ENCODE results near the gene WWOX.

Gene WWOX

DNA sequence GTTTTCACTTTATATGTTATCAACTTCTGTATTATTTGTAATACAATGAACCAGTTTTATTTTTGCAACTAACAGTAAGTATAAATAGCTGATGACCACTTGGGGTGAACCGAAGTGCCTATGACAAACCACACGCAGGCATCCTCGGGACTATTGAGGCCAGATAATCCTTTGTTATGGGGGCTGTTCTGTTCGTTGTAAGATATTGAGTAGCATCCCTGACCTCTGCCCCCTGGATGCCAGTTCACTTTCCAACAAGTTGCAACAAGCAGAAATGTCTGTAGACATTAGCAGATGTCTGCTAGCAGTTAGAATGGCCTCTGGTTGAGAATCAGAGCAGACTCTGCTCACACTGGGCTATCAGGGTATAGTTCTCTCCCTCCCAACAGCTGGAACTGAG lies 277.0 kb downstream of the WWOX start:
- Mint-ChIP-seq H3K9me3 (peaks cover 4% of the 10 kb centered on the region), H3K4me1 (ENCODE audit: low read depth) (peaks cover 2% of the 10 kb centered on the region), H3K4me3 (no peak overlapping the region), H3K36me3 (ENCODE audit: low read depth) (no peaks in the 10 kb centered on the region), H3K27ac (no peak overlapping the region), H3K27me3 (no peaks in the 10 kb centered on the region)
- DNase-seq = no peak

DNA sequence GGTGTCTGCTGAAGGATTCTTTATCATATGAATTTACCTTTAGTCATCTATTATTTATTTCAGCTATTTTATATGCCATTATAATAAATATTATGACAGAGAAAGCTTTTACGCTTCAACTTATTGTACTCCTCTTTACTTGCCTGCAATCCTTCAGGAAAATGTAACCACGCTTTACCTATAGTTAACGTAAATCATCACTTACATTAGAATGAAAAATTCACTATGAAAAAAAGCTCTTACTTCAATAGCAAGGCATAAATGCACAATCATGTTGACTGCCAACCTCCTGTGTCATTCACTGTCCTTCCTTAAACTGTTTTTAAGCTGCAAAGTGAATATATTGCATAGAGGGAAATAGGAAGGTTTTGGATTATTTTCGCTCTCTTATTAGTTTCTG lies 277.9 kb downstream of the WWOX start:
- Mint-ChIP-seq H3K4me1 (ENCODE audit: low read depth) (peaks cover 2% of the 10 kb centered on the region), H3K27ac (no peak overlapping the region), H3K27me3 (no peaks in the 10 kb centered on the region), H3K4me3 (no peak overlapping the region), H3K9me3 (no peaks in the 10 kb centered on the region), H3K36me3 (ENCODE audit: low read depth) (no peaks in the 10 kb centered on the region)
- DNase-seq = no peak

DNA sequence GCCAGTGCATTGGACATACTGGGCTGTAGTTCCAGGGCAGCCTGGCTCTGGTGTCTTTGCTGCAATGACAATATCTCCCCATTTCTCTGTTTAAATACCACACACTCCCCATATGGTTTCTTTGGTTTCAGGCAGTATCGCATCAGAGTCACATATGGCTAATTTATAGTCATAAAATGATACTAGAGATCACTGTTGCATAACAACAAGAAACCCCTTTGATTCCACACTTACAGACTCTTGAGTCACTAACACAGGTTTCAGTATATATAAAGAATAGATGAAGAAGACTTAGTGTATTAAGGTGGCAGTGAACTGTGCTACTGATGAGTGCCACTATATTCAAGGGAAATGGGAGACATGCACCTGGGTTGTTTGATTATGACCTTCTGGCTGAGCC lies 281.6 kb downstream of the WWOX start:
- Mint-ChIP-seq H3K9me3 (no peaks in the 10 kb centered on the region), H3K4me3 (no peak overlapping the region), H3K27me3 (no peaks in the 10 kb centered on the region), H3K27ac (no peak overlapping the region), H3K36me3 (ENCODE audit: low read depth) (no peaks in the 10 kb centered on the region), H3K4me1 (ENCODE audit: low read depth) (peaks cover 2% of the 10 kb centered on the region)
- DNase-seq = no peak

DNA sequence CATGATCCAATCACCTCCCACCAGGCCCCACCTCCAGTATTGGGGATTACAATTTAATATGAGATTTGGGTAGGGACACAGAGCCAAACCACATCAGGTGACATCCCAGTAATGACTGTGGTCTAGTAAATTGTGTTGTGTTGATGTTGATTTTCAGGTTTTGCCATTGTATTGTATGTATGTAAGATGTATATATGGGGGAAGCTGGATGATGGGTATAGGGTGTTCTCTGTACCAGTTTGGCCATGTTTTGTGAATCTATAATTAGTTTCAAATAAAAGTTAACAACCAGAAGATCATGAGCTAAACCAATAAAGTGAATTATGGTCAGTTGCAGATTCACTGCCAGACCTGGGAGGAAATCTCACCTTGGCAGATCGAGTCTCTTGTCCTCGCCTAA lies 283.7 kb downstream of the WWOX start:
- Mint-ChIP-seq H3K36me3 (ENCODE audit: low read depth) (peaks cover 15% of the 10 kb centered on the region), H3K9me3 (no peaks in the 10 kb centered on the region), H3K4me3 (no peak overlapping the region), H3K4me1 (ENCODE audit: low read depth) (peaks cover 2% of the 10 kb centered on the region), H3K27ac (no peak overlapping the region), H3K27me3 (no peaks in the 10 kb centered on the region)
- no peak for DNase-seq

DNA sequence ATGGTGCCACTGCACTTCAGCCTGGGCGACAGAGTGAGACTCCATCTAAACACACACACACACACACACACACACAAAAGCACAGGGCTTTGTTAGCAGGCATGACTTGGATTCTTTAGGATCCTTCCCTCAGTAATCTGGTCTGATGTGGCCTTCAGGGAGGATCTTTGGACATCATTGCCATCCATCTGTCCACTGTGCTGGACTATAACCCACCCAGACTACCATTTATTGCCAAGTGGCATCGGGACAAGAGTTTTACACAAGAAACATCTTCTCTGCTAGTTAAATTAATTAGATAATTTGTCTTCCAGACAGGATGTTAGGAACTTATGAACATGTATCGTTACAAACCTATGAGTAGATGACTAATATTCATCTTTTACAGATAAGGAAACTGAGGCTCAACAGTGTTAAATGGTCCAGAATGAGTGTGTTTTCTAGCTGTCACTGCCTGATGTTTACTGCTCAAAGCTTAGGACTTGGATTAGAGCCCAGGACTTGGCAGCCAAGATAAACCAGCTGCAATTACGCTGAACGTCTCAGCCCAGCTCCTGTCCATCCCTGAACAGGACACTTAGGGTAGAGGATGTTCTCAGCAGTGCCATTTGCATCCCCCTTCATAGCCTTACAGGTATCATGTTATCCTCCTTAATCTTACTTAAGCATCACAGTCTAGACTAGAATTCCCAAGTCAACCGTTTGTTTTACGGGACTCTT lies 285.8 kb downstream of the WWOX start:
- DNase-seq = no peak
- no peak overlapping the region for H3K27ac Mint-ChIP-seq
- H3K9me3 Mint-ChIP-seq = no peaks in the 10 kb centered on the region
- H3K4me1 Mint-ChIP-seq (ENCODE audit: low read depth) = peaks cover 2% of the 10 kb centered on the region
- H3K4me3 Mint-ChIP-seq = no peak overlapping the region
- peaks cover 24% of the 10 kb centered on the region for H3K36me3 Mint-ChIP-seq (ENCODE audit: low read depth)
- no peaks in the 10 kb centered on the region for H3K27me3 Mint-ChIP-seq

DNA sequence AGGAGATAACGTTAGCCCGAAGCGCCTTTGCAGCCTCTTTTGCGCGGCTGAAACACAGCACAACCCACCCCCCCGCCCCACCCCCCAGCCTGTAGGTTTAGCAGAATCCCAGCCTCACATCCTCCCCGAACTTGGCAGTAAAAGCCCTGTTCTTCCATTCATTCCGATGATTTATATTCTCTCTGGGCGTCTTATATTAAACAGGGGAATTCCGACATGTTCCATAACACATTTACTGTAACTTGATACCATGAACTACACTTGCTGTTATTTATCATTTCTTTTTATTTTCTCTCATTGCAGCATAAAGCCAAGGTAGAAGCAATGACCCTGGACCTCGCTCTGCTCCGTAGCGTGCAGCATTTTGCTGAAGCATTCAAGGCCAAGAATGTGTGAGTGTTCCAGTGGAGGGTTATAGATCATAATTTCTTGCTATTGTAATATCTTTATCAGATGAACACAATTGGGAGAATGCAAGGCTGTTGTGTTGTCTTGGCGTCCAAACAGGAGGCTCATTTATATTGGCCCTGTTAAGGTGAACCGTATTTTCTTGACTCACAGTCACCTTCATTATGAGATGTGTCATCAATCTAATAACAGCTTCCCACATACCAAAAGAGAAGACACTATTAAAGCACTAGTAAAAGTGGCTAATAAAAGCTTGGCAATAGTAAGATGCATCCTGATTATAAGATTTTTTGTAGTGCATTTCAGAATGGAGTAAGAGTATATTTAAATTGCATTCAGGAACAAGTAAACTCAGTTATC lies 287.3 kb downstream of the WWOX start:
- no peak for DNase-seq
- Mint-ChIP-seq H3K4me1 (ENCODE audit: low read depth) (no peaks in the 10 kb centered on the region), H3K27ac (no peak overlapping the region), H3K9me3 (no peaks in the 10 kb centered on the region), H3K36me3 (ENCODE audit: low read depth) (peaks cover 30% of the 10 kb centered on the region), H3K27me3 (no peaks in the 10 kb centered on the region), H3K4me3 (no peak overlapping the region)

DNA sequence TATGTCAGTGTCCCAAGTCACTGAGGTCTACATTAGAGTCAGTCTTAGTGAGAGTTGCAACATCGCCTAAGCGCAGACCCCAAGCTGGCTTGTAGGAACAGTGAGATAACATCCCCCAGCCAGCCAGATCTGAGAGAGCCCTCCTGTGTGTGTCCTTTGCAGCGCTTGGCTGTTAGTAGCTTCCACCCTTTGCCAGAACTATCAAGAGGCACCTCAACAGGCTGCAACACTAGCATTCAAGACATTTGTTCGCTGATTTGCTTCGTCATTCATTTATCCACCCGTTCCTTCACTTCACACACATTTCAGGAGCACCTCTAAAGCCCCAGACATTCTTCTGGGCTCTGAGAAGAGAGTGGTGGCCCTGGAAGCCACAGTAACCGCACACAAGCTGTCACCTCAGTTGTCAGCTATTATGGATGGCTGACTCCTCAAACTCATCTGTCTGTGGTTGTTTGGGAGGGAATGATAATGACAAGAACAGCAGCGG lies 289.6 kb downstream of the WWOX start:
- no peak overlapping the region for H3K4me3 Mint-ChIP-seq
- no peaks in the 10 kb centered on the region for H3K27me3 Mint-ChIP-seq
- no peak for DNase-seq
- H3K4me1 Mint-ChIP-seq (ENCODE audit: low read depth) = no peaks in the 10 kb centered on the region
- H3K36me3 Mint-ChIP-seq (ENCODE audit: low read depth) = peaks cover 35% of the 10 kb centered on the region
- H3K9me3 Mint-ChIP-seq = no peaks in the 10 kb centered on the region
- H3K27ac Mint-ChIP-seq = no peak overlapping the region

DNA sequence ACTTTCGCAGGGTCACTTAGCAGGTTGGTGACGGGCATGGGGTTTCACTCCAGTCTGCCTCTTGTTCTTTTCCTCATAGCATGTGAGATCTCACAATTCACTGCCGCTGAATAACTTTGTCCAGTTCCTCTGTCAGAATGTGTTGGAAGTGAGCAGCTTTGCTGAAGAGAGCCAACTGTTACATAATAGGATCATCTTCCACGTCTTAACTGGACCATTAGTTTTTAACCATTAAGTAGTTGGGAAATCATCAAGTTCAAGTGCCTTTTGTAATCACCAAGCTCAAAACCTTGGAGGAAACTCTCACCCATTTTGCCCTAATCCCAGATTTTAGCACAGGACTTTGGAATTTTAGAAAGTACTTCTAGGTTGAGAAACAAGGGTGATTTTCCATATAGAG lies 290.6 kb downstream of the WWOX start:
- H3K9me3 Mint-ChIP-seq = no peaks in the 10 kb centered on the region
- H3K27ac Mint-ChIP-seq = no peak overlapping the region
- H3K27me3 Mint-ChIP-seq = no peaks in the 10 kb centered on the region
- H3K36me3 Mint-ChIP-seq (ENCODE audit: low read depth) = peaks cover 37% of the 10 kb centered on the region
- H3K4me1 Mint-ChIP-seq (ENCODE audit: low read depth) = no peaks in the 10 kb centered on the region
- H3K4me3 Mint-ChIP-seq = no peak overlapping the region
- no peak for DNase-seq

DNA sequence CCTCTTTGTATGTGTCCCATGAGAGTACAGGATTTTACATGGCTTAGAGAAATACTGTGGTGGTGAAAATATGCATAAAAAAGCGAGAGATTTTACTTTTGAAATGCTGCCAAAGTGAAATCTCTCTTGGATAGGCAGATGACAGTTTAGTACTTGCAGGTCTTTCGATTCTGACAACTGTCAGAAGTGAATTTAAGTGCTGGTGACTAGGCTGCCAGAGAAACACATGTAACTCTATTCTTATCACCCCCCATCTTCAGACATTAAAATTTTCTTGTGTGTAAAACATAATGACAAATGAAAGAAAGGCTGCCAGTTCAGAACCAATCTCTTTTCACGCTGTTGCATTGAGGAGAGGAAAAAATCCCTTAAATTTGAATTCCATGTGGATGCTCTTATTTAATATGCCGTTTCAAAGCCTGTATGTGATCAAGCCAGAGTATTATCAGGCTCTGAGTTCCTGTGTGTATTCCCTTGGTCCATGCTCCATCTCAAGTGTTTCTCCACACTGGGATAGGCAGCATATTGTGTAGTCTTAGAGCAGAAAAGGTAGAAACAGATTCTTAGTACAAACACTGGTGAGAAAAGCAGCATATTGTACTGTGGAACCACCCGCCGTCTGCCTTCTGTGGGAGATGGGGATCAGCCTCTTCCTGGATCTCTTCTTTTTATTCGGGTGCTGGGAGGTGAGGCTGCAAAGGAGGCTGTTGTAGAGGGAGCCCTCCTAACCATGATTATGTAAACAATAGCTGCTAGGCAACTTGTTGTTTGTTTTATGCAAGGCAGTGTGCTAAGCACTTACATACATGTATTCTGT lies 291.3 kb downstream of the WWOX start:
- Mint-ChIP-seq H3K4me1 (ENCODE audit: low read depth) (no peaks in the 10 kb centered on the region), H3K36me3 (ENCODE audit: low read depth) (peaks cover 37% of the 10 kb centered on the region), H3K27me3 (no peaks in the 10 kb centered on the region), H3K9me3 (no peaks in the 10 kb centered on the region), H3K4me3 (no peak overlapping the region), H3K27ac (no peak overlapping the region)
- DNase-seq = no peak

DNA sequence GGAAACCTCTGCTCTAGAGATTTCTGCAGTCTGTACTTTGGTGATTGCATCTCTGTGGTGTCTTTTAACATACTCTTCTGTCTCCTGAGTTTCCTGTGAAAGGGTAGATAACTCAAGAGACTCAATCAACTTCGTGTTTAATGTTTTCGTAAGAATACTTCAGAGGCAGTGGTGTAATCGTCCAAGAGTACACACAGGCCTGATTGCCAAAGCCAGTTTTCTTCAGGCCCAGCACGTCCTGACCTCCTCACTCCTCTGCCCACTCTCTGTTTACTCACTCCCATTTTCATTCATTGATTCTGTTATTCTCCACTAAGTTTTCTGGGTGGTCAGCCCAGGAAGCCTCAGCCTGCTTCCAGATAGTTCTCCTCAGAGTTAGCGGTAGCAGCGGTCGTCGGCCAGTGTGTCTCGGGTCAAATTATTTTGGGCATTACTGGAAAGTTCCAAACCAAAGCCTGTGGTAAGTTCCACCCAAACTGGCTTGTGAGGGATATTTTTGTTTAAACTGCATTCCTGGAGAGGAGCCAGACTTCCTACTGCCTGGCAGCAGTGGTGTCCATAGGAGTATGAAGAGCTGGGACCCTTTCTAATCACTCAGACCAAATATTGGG lies 293.2 kb downstream of the WWOX start:
- no peak overlapping the region for H3K4me3 Mint-ChIP-seq
- peaks cover 25% of the 10 kb centered on the region for H3K36me3 Mint-ChIP-seq (ENCODE audit: low read depth)
- no peaks in the 10 kb centered on the region for H3K9me3 Mint-ChIP-seq
- H3K4me1 Mint-ChIP-seq (ENCODE audit: low read depth) = no peaks in the 10 kb centered on the region
- no peak overlapping the region for H3K27ac Mint-ChIP-seq
- no peak for DNase-seq
- H3K27me3 Mint-ChIP-seq = no peaks in the 10 kb centered on the region

DNA sequence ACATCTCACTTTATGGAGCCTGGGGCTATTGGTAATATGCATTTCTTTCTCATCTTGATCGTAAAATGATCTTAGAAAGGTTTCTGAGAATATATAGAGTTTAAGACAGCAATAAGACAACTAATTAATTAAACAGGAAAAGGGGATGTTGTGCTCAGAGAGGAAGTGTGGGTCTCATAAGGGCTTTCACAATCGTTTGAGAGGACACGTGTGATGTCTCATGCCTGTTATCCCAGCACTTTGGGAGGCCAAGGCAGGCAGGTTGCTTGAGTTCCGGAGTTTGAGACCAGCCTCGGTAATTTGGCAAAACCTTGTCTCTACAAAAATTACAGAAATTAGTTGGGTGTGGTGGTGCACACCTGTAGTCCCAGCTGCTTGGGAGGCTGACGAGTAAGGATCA lies 295.6 kb downstream of the WWOX start:
- no peaks in the 10 kb centered on the region for H3K4me1 Mint-ChIP-seq (ENCODE audit: low read depth)
- no peak overlapping the region for H3K27ac Mint-ChIP-seq
- peaks cover 15% of the 10 kb centered on the region for H3K36me3 Mint-ChIP-seq (ENCODE audit: low read depth)
- H3K4me3 Mint-ChIP-seq = no peak overlapping the region
- no peaks in the 10 kb centered on the region for H3K9me3 Mint-ChIP-seq
- no peaks in the 10 kb centered on the region for H3K27me3 Mint-ChIP-seq
- no peak for DNase-seq

DNA sequence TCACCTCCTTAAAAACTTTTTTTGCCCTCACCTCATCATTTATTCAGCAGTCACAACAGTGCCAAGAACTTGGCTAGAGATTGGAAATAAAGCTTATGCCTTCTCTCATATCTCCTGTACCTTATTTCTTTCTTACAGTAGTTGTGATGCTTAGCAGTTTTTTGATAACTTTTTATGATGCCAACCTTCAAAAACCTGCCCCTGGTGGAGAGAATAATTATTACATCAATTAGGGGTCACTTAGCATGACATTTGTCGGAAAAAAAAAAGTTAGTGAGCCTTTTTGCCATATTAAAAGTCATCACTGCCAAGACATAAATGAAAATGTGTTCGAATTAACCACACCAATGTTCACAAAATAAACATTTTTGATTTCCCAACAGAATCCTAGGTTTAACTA lies 296.6 kb downstream of the WWOX start:
- Mint-ChIP-seq H3K4me1 (ENCODE audit: low read depth) (no peaks in the 10 kb centered on the region), H3K9me3 (no peaks in the 10 kb centered on the region), H3K4me3 (no peak overlapping the region), H3K27ac (no peak overlapping the region), H3K36me3 (ENCODE audit: low read depth) (peaks cover 7% of the 10 kb centered on the region), H3K27me3 (no peaks in the 10 kb centered on the region)
- DNase-seq = no peak

DNA sequence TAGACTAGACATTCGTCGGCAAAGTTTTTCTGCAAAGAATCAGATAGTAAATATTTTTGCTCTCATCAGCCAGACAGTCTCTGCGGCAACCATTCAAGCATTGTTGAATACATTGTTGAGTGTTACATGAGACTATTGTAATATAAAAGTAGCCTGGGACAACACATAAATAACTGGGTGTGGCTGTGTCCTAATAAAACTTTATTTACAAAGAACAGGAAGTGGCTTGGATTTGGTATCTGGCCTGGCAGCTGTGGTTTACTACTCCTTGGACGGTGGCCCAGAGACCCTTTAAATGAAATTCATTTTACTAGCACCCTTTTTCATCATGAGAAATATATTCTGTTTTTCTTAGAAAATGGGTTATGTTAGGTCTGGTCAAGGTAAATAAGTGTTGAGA lies 297.2 kb downstream of the WWOX start:
- Mint-ChIP-seq H3K9me3 (no peaks in the 10 kb centered on the region), H3K27ac (no peak overlapping the region), H3K4me3 (no peak overlapping the region), H3K36me3 (ENCODE audit: low read depth) (peaks cover 7% of the 10 kb centered on the region), H3K4me1 (ENCODE audit: low read depth) (no peaks in the 10 kb centered on the region), H3K27me3 (no peaks in the 10 kb centered on the region)
- no peak for DNase-seq

DNA sequence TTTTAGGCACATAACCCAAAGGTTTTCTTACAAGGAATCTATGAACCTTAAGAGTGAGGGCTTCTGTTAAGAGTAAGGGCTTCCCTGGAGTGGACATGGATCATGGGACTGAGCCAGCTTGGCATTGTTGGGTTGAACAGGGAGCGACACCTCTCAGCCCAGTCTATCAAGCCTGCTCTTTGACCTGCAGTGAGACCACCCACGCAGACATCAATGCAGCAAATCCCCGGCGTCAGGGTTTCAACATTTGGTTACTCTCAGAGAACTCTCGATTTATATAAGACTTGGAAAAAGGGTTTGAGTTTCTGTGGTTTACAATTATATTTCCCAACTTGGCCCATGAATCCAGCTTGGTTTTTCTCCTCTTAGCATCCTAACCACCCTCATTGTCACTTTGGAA lies 299.9 kb downstream of the WWOX start:
- no peaks in the 10 kb centered on the region for H3K4me1 Mint-ChIP-seq (ENCODE audit: low read depth)
- no peaks in the 10 kb centered on the region for H3K27me3 Mint-ChIP-seq
- H3K27ac Mint-ChIP-seq = no peak overlapping the region
- H3K9me3 Mint-ChIP-seq = no peaks in the 10 kb centered on the region
- no peak for DNase-seq
- no peak overlapping the region for H3K4me3 Mint-ChIP-seq
- H3K36me3 Mint-ChIP-seq (ENCODE audit: low read depth) = peaks cover 2% of the 10 kb centered on the region
